Ramos (cell line): ENCODE results near the gene DLL3.
"Not testable (repeated sequence)": the region's sequence is repeated elsewhere in the genome, so short reads cannot be mapped to it uniquely, and the experiment has no call there.

Source experiments
- in situ Hi-C: fragments of 300-500 bp; cut with MboI; formaldehyde crosslinking; loops from one replicate; pipeline ENCODE4 v1.14.3; 2022; ENCODE audit warnings: low sequenced_read_pairs; ENCODE audit not compliant: unreplicated experiment

DLL3 gene

GRCh38 chr19:39498798-39499642 is at the start of gene DLL3:
Gene DLL3, plus strand, starts transcription at chr19:39498947. Its CDS starts 28 bp downstream, at chr19:39498975.
- in situ Hi-C loops: no loop called here

GRCh38 chr19:39449116-39449797 is 49.5 kb upstream of the DLL3 start:
- in situ Hi-C loops: loop anchor here (25.0 kb wide), 1 partner anchor 388 kb away; the partner anchor contains the start of genes DYRK1B and FBL

- in situ Hi-C loops: not testable (repeated sequence)
Measured at GRCh38 chr19:39451257-39451656, 47.5 kb upstream of the DLL3 start.

GRCh38 chr19:39463403-39463802 is 35.3 kb upstream of the DLL3 start:
- in situ Hi-C loops: no loop called here

- in situ Hi-C loops: no loop called here
Measured at GRCh38 chr19:39465956-39466747, 32.6 kb upstream of the DLL3 start.

GRCh38 chr19:39467941-39468340 is 30.8 kb upstream of the DLL3 start:
- in situ Hi-C loops: no loop called here

- in situ Hi-C loops: no loop called here
Measured at GRCh38 chr19:39469036-39469435, 29.7 kb upstream of the DLL3 start.

- in situ Hi-C loops: no loop called here
Measured at GRCh38 chr19:39469567-39469966, 29.2 kb upstream of the DLL3 start.

GRCh38 chr19:39470724-39471339 is 27.9 kb upstream of the DLL3 start:
- in situ Hi-C loops: no loop called here

- in situ Hi-C loops: no loop called here
Measured at GRCh38 chr19:39471756-39472536, 26.8 kb upstream of the DLL3 start.

- in situ Hi-C loops: no loop called here
Measured at GRCh38 chr19:39472746-39473442, 25.9 kb upstream of the DLL3 start.

- in situ Hi-C loops: no loop called here
Measured at GRCh38 chr19:39473443-39473960, 25.2 kb upstream of the DLL3 start.

GRCh38 chr19:39474139-39474620 is 24.6 kb upstream of the DLL3 start:
- in situ Hi-C loops: no loop called here

GRCh38 chr19:39475748-39476147 is 23.0 kb upstream of the DLL3 start:
- in situ Hi-C loops: no loop called here

- in situ Hi-C loops: not testable (repeated sequence)
Measured at GRCh38 chr19:39479319-39479801, 19.4 kb upstream of the DLL3 start.

- in situ Hi-C loops: no loop called here
Measured at GRCh38 chr19:39479916-39480315, 18.8 kb upstream of the DLL3 start.

GRCh38 chr19:39480337-39481228 is 18.2 kb upstream of the DLL3 start, which contains the start of gene TIMM50:
Gene TIMM50, plus strand, starts transcription at chr19:39480838. Its CDS starts 16 bp downstream, at chr19:39480854.
- in situ Hi-C loops: no loop called here
